ENCODE results near the gene ARAP3. TPM values are rescaled to one million over a fixed set of nuclear protein-coding genes. Genes with fewer than 3 reads are reported as not detected.

ARAP3 gene
- total RNA-seq, 3 donors from 2014 or later = 2.6 to 12.1 (median 5.9) TPM

DNA sequence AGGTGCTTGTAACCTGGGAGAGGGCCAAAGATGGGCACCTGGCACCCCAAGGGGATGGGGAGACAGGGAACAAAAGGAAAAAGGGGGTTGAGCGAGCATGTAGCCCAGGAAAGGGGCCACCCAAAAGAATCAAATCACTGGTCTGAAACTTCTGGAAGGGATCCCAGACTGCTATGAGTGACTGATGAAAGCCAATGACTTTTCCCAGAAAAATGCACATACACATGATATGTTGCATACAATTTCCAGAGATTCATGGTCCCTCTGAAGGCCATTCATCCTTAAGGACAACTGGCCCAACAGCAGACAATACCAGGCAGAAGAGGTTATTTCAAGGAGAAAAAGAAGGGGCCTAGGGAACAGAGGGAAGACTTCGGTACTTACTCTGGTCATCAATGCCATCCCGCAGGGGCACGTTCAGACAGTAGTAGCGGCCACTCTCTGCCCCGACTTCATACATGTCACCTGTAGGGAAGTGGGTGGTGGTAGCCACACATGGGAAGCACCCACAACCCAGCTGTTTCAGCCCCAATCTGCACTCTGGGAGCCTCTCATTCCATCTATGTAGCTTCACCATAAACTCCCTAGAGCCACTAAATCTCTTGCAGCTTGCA, 53.7 kb downstream of the ARAP3 start:
- no peaks in the 10 kb centered on the region for H3K27me3 ChIP-seq
- H3K36me3 ChIP-seq = peaks cover 5% of the 10 kb centered on the region
- TF ChIP-seq POLR2A (IDR thresholded peaks at IDR 0.05) (no peak), POLR2AphosphoS5 (IDR thresholded peaks at IDR 0.05) (no peak)
- TF ChIP-seq, protein P1, sequence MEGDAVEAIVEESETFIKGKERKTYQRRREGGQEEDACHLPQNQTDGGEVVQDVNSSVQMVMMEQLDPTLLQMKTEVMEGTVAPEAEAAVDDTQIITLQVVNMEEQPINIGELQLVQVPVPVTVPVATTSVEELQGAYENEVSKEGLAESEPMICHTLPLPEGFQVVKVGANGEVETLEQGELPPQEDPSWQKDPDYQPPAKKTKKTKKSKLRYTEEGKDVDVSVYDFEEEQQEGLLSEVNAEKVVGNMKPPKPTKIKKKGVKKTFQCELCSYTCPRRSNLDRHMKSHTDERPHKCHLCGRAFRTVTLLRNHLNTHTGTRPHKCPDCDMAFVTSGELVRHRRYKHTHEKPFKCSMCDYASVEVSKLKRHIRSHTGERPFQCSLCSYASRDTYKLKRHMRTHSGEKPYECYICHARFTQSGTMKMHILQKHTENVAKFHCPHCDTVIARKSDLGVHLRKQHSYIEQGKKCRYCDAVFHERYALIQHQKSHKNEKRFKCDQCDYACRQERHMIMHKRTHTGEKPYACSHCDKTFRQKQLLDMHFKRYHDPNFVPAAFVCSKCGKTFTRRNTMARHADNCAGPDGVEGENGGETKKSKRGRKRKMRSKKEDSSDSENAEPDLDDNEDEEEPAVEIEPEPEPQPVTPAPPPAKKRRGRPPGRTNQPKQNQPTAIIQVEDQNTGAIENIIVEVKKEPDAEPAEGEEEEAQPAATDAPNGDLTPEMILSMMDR (IDR thresholded peaks at IDR 0.05) = no peak

GRCh38 chr5:141623611-141624010, 58.4 kb downstream of the ARAP3 start:
- Histone ChIP-seq H3K4me3 (no peak overlapping the region), H3K4me1 (no peaks in the 10 kb centered on the region), H3K27me3 (no peaks in the 10 kb centered on the region), H3K9me3 (no peaks in the 10 kb centered on the region), H3K27ac (peak overlapping the region in 1 of 2 donors; percentile 9), H3K36me3 (peaks cover 10% of the 10 kb centered on the region)
- DNase-seq (ENCODE audit: low spot score in 2 of 2) = no peak
- intact Hi-C loops (cut with DNase I; ENCODE audit: low total_unique reads) = no loop called here
- TF ChIP-seq POLR2AphosphoS5 (IDR thresholded peaks at IDR 0.05) (no peak), POLR2A (IDR thresholded peaks at IDR 0.05) (no peak)
- TF ChIP-seq, protein P1 (IDR thresholded peaks at IDR 0.05) = no peak

More for the DNA sequence above, 53.7 kb downstream of the ARAP3 start:
- intact Hi-C loops (cut with DNase I; ENCODE audit: low total_unique reads) = no loop called here
- H3K9me3 ChIP-seq = no peaks in the 10 kb centered on the region
- H3K27ac ChIP-seq = no peak overlapping the region
- no peak overlapping the region for H3K4me3 ChIP-seq
- H3K4me1 ChIP-seq = no peaks in the 10 kb centered on the region
- no peak for DNase-seq (ENCODE audit: low spot score in 2 of 2)

- intact Hi-C loops (cut with DNase I; ENCODE audit: low total_unique reads) = no loop called here
- no peaks in the 10 kb centered on the region for H3K27me3 ChIP-seq
- peak overlapping the region in 1 of 2 donors; percentile 9 for H3K27ac ChIP-seq
- no peak for TF ChIP-seq POLR2A (IDR thresholded peaks at IDR 0.05)
- peaks cover 7% of the 10 kb centered on the region for H3K36me3 ChIP-seq
- H3K4me1 ChIP-seq = no peaks in the 10 kb centered on the region
- no peak for DNase-seq (ENCODE audit: low spot score in 2 of 2)
- H3K9me3 ChIP-seq = no peaks in the 10 kb centered on the region
- no peak overlapping the region for H3K4me3 ChIP-seq
These were observed 58.8 kb downstream of the ARAP3 start for GRCh38 chr5:141623186-141623585.

GRCh38 chr5:141618804-141619554, 63.1 kb downstream of the ARAP3 start, which contains the start of gene DIAPH1:
Gene DIAPH1, minus strand, starts transcription at chr5:141619000. Its CDS starts 86 bp downstream, at chr5:141618914.
- peak; percentile 34 for TF ChIP-seq POLR2A (IDR thresholded peaks at IDR 0.05)
- TF ChIP-seq, protein P1 (IDR thresholded peaks at IDR 0.05) = peak; percentile 91 to 97 (median 97)
- peak; percentile 79 for TF ChIP-seq POLR2AphosphoS5 (IDR thresholded peaks at IDR 0.05)
- intact Hi-C loops (cut with DNase I; ENCODE audit: low total_unique reads) = no loop called here
- H3K36me3 ChIP-seq = peaks cover 5% of the 10 kb centered on the region
- no peaks in the 10 kb centered on the region for H3K27me3 ChIP-seq
- H3K4me1 ChIP-seq = no peaks in the 10 kb centered on the region
- DNase-seq (ENCODE audit: low spot score in 2 of 2) = peak; percentile 97 to 98
- H3K4me3 ChIP-seq = peak within 1 kb of the TSS; percentile 93 to 99 (median 98)
- H3K9me3 ChIP-seq = no peaks in the 10 kb centered on the region
- H3K27ac ChIP-seq = peak within 1 kb of the TSS; percentile 98

GRCh38 chr5:141618030-141618803, 63.8 kb downstream of the ARAP3 start:
- H3K4me1 ChIP-seq = no peaks in the 10 kb centered on the region
- TF ChIP-seq POLR2AphosphoS5 (IDR thresholded peaks at IDR 0.05) (peak in 2 of 3 donors; percentile 47 to 59), POLR2A (IDR thresholded peaks at IDR 0.05) (no peak)
- TF ChIP-seq, protein P1 (IDR thresholded peaks at IDR 0.05) = no peak
- intact Hi-C loops (cut with DNase I; ENCODE audit: low total_unique reads) = no loop called here
- H3K9me3 ChIP-seq = no peaks in the 10 kb centered on the region
- peak; percentile 67 to 70 for DNase-seq (ENCODE audit: low spot score in 2 of 2)
- H3K4me3 ChIP-seq = peak overlapping the region; percentile 93 to 99 (median 98)
- peak overlapping the region; percentile 98 for H3K27ac ChIP-seq
- H3K36me3 ChIP-seq = peaks cover 5% of the 10 kb centered on the region
- H3K27me3 ChIP-seq = no peaks in the 10 kb centered on the region
